ENCODE data around the gene TRPM2. TPM values are rescaled to one million over a fixed set of nuclear protein-coding genes. Genes with fewer than 3 reads are reported as not detected.

TRPM2 gene
- total RNA-seq, 1 experiment from 2014 or later = 28.1 TPM

DNA sequence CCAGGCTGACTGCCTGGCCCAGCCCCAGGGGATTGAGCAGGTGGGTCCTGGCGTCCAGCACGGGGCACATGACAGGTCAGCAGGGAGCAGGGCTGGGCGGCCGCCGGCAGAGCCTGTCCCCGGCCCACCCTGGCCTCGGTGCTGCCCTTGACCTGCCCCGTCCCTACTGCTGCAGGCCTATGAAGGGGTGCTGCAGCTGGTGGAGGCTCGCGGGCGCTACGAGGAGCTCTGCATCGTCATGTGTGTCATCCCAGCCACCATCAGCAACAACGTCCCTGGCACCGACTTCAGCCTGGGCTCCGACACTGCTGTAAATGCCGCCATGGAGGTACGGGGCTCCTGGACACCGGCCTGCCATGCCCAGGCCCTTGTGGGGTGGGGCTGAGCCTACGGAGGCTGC lies 29.8 kb upstream of the TRPM2 start:
- no peak overlapping the region for H3K4me3 ChIP-seq (replicated peaks in 1 of 2; ENCODE audit: low read depth in 1 of 2, low read length in 2 of 2)
- ATAC-seq (no peak), DNase-seq (ENCODE audit: low read depth, low spot score) (no peak)
- no peak for TF ChIP-seq ZFX (IDR thresholded peaks at IDR 0.05)
- TF ChIP-seq, protein P1, sequence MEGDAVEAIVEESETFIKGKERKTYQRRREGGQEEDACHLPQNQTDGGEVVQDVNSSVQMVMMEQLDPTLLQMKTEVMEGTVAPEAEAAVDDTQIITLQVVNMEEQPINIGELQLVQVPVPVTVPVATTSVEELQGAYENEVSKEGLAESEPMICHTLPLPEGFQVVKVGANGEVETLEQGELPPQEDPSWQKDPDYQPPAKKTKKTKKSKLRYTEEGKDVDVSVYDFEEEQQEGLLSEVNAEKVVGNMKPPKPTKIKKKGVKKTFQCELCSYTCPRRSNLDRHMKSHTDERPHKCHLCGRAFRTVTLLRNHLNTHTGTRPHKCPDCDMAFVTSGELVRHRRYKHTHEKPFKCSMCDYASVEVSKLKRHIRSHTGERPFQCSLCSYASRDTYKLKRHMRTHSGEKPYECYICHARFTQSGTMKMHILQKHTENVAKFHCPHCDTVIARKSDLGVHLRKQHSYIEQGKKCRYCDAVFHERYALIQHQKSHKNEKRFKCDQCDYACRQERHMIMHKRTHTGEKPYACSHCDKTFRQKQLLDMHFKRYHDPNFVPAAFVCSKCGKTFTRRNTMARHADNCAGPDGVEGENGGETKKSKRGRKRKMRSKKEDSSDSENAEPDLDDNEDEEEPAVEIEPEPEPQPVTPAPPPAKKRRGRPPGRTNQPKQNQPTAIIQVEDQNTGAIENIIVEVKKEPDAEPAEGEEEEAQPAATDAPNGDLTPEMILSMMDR (IDR thresholded peaks at IDR 0.05 in 2 of 3, conservative IDR thresholded peaks at IDR 0.05 in 1 of 3; ENCODE audit: borderline replicate concordance in 1 of 3, insufficient read depth in 1 of 3, low read depth in 2 of 3, low read length in 2 of 3) = no peak
- TF ChIP-seq EGR1 (IDR thresholded peaks at IDR 0.05; ENCODE audit: low read depth) = no peak
- no peak overlapping the region for H3K9ac ChIP-seq (ENCODE audit: low read length)
- intact Hi-C loops (cut with micrococcal nuclease) = no loop called here
- no peaks in the 10 kb centered on the region; a peak in 1 of 4 replicates for H3K36me3 ChIP-seq (ENCODE audit: control insufficient read depth in 1 of 2, insufficient read depth in 2 of 2, low read length in 2 of 2)
- ChIA-PET RAD21 (ENCODE audit: low non-redundant PET in 1 of 2, low total read pairs in 2 of 2, uncharacterized antibody in 2 of 2, unreplicated experiment in 2 of 2) (no interaction called here), POLR2A (no interaction called here), CTCF (no interaction called here)
- H3K27me3 ChIP-seq (ENCODE audit: insufficient read depth, low read length) = no peaks in the 10 kb centered on the region
- no peaks in the 10 kb centered on the region for H3K79me2 ChIP-seq (ENCODE audit: insufficient read depth, low read length)
- no peak overlapping the region for H2AFZ ChIP-seq (ENCODE audit: low read depth, low read length, poor library complexity, severe bottlenecking)
- H3K9me2 ChIP-seq (ENCODE audit: insufficient read depth) = no peaks in the 10 kb centered on the region
- H3K4me1 ChIP-seq (ENCODE audit: control insufficient read depth in 1 of 2, insufficient read depth in 2 of 2, low read length in 2 of 2) = no peaks in the 10 kb centered on the region
- H4K20me1 ChIP-seq (ENCODE audit: insufficient read depth) = no peaks in the 10 kb centered on the region
- H3K27ac ChIP-seq (ENCODE audit: low read depth, low read length) = no peak overlapping the region
- H3K9me3 ChIP-seq (ENCODE audit: control insufficient read depth in 1 of 2, insufficient read depth in 1 of 2, low read depth in 1 of 2, low read length in 2 of 2) = no peaks in the 10 kb centered on the region
- no peak overlapping the region for H3K4me2 ChIP-seq (ENCODE audit: low read length)
- BruUV-seq (replicated peaks) = no TSS peak

GRCh38 chr21:44324106-44324853 lies 29.1 kb upstream of the TRPM2 start:
- Histone ChIP-seq H3K36me3 (ENCODE audit: control insufficient read depth in 1 of 2, insufficient read depth in 2 of 2, low read length in 2 of 2) (no peaks in the 10 kb centered on the region; a peak in 1 of 4 replicates), H3K79me2 (ENCODE audit: insufficient read depth, low read length) (no peaks in the 10 kb centered on the region), H3K4me3 (replicated peaks in 1 of 2; ENCODE audit: low read depth in 1 of 2, low read length in 2 of 2) (no peak overlapping the region), H4K20me1 (ENCODE audit: insufficient read depth) (no peaks in the 10 kb centered on the region), H3K27me3 (ENCODE audit: insufficient read depth, low read length) (no peaks in the 10 kb centered on the region), H3K4me2 (ENCODE audit: low read length) (no peak overlapping the region), H3K27ac (ENCODE audit: low read depth, low read length) (no peak overlapping the region), H3K9me2 (ENCODE audit: insufficient read depth) (no peaks in the 10 kb centered on the region), H3K9ac (ENCODE audit: low read length) (no peak overlapping the region), H2AFZ (ENCODE audit: low read depth, low read length, poor library complexity, severe bottlenecking) (no peak overlapping the region), H3K4me1 (ENCODE audit: control insufficient read depth in 1 of 2, insufficient read depth in 2 of 2, low read length in 2 of 2) (no peaks in the 10 kb centered on the region), H3K9me3 (ENCODE audit: control insufficient read depth in 1 of 2, insufficient read depth in 1 of 2, low read depth in 1 of 2, low read length in 2 of 2) (no peaks in the 10 kb centered on the region)
- intact Hi-C loops (cut with micrococcal nuclease) = no loop called here
- TF ChIP-seq TCF7L2 (IDR thresholded peaks at IDR 0.05; ENCODE audit: borderline replicate concordance, extremely low read depth, insufficient read depth, insufficient read length) = no peak
- TF ChIP-seq ZNF274 (IDR thresholded peaks at IDR 0.05; ENCODE audit: low read depth, low read length) = no peak
- DNase-seq (ENCODE audit: low read depth, low spot score) = no peak
- RAD21 ChIA-PET (ENCODE audit: low non-redundant PET in 1 of 2, low total read pairs in 2 of 2, uncharacterized antibody in 2 of 2, unreplicated experiment in 2 of 2) = interaction anchor here in 1 of 2 experiments (0.6 kb wide), 1 partner anchor 9 kb away, joined by 3 read pairs; no protein-coding TSS in a partner anchor
- POLR2A ChIA-PET = no interaction called here
- no peak for ATAC-seq
- BruUV-seq (replicated peaks) = no TSS peak
- CTCF ChIA-PET = no interaction called here
